Ramos (cell line): ENCODE results near the gene ETS1.

Experiments used
- in situ Hi-C: fragments of 300-500 bp; cut with MboI; formaldehyde crosslinking; loops from one replicate; pipeline ENCODE4 v1.14.3; 2022; ENCODE audit warnings: low sequenced_read_pairs; ENCODE audit not compliant: unreplicated experiment

The ETS1 gene

GRCh38 chr11:128424851-128425285 is 162.5 kb downstream of the ETS1 start:
- in situ Hi-C loops: no loop called here

- in situ Hi-C loops: no loop called here
These were observed 163.1 kb downstream of the ETS1 start for GRCh38 chr11:128424271-128424711.

- in situ Hi-C loops: no loop called here
These were observed 164.6 kb downstream of the ETS1 start for GRCh38 chr11:128422576-128423370.

GRCh38 chr11:128421577-128422330 is 165.6 kb downstream of the ETS1 start:
- in situ Hi-C loops: no loop called here

- in situ Hi-C loops: no loop called here
These were observed 166.4 kb downstream of the ETS1 start for GRCh38 chr11:128420951-128421350.

- in situ Hi-C loops: no loop called here
These were observed 167.1 kb downstream of the ETS1 start for GRCh38 chr11:128420265-128420664.

- in situ Hi-C loops: no loop called here
These were observed 168.2 kb downstream of the ETS1 start for GRCh38 chr11:128419012-128419767.

GRCh38 chr11:128417607-128418324 is 169.6 kb downstream of the ETS1 start:
- in situ Hi-C loops: no loop called here

GRCh38 chr11:128416976-128417375 is 170.4 kb downstream of the ETS1 start:
- in situ Hi-C loops: no loop called here

- in situ Hi-C loops: no loop called here
These were observed 171.8 kb downstream of the ETS1 start for GRCh38 chr11:128415539-128415938.

GRCh38 chr11:128412847-128413791 is 174.2 kb downstream of the ETS1 start:
- in situ Hi-C loops: no loop called here

- in situ Hi-C loops: no loop called here
These were observed 175.5 kb downstream of the ETS1 start for GRCh38 chr11:128411812-128412211.

- in situ Hi-C loops: no loop called here
These were observed 176.2 kb downstream of the ETS1 start for GRCh38 chr11:128411150-128411549.

- in situ Hi-C loops: no loop called here
These were observed 177.9 kb downstream of the ETS1 start for GRCh38 chr11:128409476-128409875.
